GM12865 (cell line): ENCODE data around the gene RNF224.

ENCODE experiments used
- DNase-seq: peaks from one replicate; pipeline ENCODE4 v3.0.0; 2010; ENCODE audit warnings: low read depth
- H3K4me3 ChIP-seq: 2 replicates; pipeline ENCODE4 v1.5.1; 2011; ENCODE audit warnings: mild to moderate bottlenecking, low read depth, low read length, control low read depth
- TF ChIP-seq, protein P1 (sequence below): IDR thresholded peaks from 2 replicates; pipeline ENCODE4 v1.5.1; 2011; ENCODE audit warnings: low read length, control low read depth, low read depth, inconsistent platforms; ENCODE audit not compliant: insufficient read depth; ENCODE audit errors: missing control alignments

The RNF224 gene

DNA sequence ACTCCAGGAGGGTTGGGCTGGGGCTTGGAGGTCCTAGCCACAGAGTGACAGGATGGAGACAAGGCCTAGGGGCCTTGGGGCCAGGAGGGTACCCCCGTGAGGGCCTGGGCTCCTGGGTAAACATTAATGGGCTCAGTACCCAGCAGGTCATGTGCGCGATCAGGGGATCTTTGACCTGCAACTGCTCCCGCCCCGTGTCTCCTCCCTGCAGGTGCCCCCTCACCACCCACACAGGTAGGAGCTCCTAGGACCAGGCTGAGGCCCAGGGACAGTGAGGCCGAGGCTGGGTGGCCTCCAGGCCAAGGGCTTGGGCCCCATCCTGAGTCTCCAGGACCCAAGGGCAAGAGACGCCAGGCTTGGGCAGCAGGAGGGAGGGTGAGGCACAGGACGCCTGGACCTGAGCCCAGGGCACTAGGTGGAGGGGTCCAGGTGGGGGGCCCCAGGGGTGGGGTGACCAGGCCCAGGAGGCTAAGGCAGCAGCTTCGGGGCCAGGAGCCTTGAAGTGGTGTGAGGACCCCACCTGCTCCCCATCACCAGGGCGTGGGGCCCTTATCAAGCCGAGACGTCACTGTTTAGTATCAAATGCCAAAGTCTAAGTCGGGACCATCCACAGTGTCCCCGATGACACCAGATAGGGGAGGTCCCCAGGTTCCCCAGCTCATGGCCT, 3.5 kb downstream of the RNF224 start, which contains the start of gene SLC34A3:
SLC34A3 (plus strand) TSS at position 197 of the 667 bp plus-strand sequence. CDS start 802 bp downstream, outside the sequence.
- H3K4me3 ChIP-seq, result no peak within 1 kb of the TSS
- TF ChIP-seq, protein P1, sequence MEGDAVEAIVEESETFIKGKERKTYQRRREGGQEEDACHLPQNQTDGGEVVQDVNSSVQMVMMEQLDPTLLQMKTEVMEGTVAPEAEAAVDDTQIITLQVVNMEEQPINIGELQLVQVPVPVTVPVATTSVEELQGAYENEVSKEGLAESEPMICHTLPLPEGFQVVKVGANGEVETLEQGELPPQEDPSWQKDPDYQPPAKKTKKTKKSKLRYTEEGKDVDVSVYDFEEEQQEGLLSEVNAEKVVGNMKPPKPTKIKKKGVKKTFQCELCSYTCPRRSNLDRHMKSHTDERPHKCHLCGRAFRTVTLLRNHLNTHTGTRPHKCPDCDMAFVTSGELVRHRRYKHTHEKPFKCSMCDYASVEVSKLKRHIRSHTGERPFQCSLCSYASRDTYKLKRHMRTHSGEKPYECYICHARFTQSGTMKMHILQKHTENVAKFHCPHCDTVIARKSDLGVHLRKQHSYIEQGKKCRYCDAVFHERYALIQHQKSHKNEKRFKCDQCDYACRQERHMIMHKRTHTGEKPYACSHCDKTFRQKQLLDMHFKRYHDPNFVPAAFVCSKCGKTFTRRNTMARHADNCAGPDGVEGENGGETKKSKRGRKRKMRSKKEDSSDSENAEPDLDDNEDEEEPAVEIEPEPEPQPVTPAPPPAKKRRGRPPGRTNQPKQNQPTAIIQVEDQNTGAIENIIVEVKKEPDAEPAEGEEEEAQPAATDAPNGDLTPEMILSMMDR, result no peak
- no peak for DNase-seq

DNA sequence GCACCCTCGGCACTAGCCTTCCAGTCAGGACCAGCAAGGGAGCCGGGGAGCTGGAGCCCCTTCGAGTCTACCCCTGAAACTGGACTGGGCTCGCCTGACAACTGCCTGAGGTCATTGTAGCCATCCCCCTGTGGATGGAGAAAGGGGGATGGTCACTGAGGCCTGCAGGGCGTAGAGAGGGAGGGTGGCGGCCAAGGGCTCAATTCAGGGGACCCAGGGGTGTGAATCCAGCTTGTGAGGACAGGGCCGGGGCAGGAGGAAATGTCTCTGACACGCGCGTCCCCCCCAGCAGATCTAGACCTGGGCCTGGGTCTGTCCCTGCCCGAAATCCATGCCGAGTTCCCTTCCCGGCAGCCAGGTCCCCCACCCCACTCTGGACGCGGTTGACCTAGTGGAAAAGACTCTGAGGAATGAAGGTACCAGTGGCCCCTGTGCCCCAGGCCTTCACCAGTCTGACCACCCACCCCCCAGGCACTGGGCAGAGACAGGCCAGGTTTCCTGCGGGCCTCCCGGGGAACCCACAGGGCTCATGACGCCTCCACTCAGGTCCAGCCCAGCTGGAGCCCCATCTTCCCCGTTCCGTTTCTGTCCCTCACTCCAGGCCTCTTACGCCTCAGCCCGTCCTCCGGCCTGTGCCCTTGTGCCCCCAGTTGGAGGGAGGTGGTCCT, 4.2 kb downstream of the RNF224 start:
- TF ChIP-seq, protein P1, result no peak
- DNase-seq, result no peak
- H3K4me3 ChIP-seq, result no peak overlapping the region

DNA sequence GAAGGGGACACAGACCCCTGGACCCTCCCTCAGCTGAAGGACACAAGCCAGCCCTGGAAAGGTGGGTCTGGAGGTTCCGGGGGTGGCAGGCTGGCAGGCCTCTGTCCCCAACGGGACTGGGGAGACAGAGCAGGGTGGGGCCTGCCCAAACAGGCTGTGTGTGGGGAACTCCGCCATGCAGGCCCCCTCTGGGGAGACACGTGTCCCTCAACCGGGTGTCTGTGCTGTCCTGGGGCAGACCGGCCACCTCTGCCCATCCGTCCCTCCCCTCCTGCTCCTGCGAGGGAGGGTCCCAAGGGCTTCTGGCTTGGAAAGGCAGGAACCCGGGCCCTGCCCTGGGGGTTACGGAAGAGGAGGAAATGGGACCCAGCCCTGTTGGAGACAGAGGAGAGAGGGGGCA, 4.8 kb downstream of the RNF224 start:
- no peak overlapping the region for H3K4me3 ChIP-seq
- DNase-seq, result no peak
- TF ChIP-seq, protein P1, result no peak

DNA sequence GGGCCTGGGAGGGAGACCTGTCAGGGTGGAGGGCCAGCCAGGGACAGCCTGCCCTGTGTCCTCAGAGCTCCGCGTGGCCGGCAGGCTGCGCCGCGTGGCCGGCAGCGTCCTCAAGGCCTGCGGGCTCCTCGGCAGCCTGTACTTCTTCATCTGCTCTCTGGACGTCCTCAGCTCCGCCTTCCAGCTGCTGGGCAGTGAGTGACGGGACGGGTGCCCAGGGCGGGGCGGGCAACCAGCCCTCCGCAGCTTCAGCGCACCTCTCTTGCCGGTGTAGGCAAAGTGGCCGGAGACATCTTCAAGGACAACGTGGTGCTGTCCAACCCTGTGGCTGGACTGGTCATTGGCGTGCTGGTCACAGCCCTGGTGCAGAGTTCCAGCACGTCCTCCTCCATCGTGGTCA, 5.2 kb downstream of the RNF224 start:
- DNase-seq, result no peak
- TF ChIP-seq, protein P1, result no peak

DNA sequence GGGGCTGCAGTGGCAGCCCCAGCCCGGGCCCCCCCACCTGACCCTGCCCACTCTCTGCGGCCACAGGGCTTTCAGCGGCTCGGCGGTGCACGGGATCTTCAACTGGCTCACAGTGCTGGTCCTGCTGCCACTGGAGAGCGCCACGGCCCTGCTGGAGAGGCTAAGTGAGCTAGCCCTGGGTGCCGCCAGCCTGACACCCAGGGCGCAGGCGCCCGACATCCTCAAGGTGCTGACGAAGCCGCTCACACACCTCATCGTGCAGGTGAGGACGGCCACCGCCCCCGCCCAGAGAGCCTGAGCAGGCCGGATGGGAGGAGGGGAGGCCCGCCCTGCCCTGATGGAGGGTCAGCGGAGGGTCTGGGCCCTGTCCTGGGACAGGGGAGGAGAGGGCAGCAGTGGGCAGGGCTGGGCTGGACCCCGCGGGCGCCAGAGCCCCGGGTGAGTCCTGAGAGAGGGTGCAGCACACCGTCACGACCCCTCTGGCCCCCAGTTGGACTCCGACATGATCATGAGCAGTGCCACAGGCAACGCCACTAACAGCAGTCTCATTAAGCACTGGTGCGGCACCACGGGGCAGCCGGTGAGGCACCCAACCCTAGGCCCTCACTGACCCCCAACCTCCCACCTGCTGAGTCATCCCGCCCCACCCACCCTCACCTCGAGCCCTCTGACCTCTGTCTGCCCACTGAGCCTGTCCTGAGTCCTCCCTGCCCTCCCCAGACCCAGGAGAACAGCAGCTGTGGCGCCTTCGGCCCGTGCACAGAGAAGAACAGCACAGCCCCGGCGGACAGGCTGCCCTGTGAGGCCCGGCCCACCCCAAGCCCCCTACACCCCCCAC, 6.1 kb downstream of the RNF224 start:
- TF ChIP-seq, protein P1, result no peak
- H3K4me3 ChIP-seq, result no peak overlapping the region
- DNase-seq, result no peak

More for the DNA sequence above, 5.2 kb downstream of the RNF224 start:
- no peak overlapping the region for H3K4me3 ChIP-seq

DNA sequence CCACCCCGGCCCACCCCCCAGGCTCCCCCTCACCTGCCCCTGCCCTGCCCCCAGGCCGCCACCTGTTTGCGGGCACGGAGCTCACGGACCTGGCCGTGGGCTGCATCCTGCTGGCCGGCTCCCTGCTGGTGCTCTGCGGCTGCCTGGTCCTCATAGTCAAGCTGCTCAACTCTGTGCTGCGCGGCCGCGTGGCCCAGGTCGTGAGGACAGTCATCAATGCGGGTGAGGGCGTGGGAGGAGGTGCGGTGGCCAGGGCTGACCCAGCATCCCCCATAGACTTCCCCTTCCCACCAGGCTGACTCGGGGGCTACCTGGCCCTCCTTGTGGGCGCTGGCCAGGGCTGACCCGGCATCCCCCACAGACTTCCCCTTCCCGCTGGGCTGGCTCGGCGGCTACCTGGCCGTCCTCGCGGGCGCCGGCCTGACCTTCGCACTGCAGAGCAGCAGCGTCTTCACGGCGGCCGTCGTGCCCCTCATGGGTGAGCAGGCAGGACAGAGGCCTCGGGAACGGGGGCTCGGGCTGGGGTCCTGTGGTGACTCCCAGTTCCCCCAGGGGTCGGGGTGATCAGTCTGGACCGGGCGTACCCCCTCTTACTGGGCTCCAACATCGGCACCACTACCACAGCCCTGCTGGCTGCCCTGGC, 6.9 kb downstream of the RNF224 start:
- H3K4me3 ChIP-seq, result no peak overlapping the region

More for the DNA sequence above, 6.9 kb downstream of the RNF224 start:
- DNase-seq, result no peak
- TF ChIP-seq, protein P1, result no peak
